Measurements from ENCODE around the gene DKK3.

DKK3 gene

GRCh38 chr11:12007769-12008737 is at the start of gene DKK3:
TSS of gene DKK3 (minus strand) at chr11:12008626. CDS start at chr11:12008582, 44 bp downstream.
- no peak within 1 kb of the TSS for H3K4me3 ChIP-seq (IDR thresholded peaks at IDR 0.05; ENCODE audit: insufficient read depth, low read depth, low read length)
- TF ChIP-seq CTCF (conservative IDR thresholded peaks at IDR 0.05; ENCODE audit: low read depth, low read length), result no peak

GRCh38 chr11:12057299-12057980 is 49.0 kb upstream of the DKK3 start:
- no peak for TF ChIP-seq CTCF (conservative IDR thresholded peaks at IDR 0.05; ENCODE audit: low read depth, low read length)
- Histone ChIP-seq H3K4me1 (ENCODE audit: low read depth, poor library complexity, severe bottlenecking) (peaks cover 14% of the 10 kb centered on the region), H3K27ac (no peak overlapping the region), H3K9ac (no peak overlapping the region), H2AFZ (ENCODE audit: low read depth) (no peak overlapping the region), H3K36me3 (ENCODE audit: insufficient read depth) (no peaks in the 10 kb centered on the region), H3K4me2 (no peak overlapping the region), H3K4me3 (IDR thresholded peaks at IDR 0.05; ENCODE audit: insufficient read depth, low read depth, low read length) (no peak overlapping the region), H4K20me1 (ENCODE audit: insufficient read depth) (no peaks in the 10 kb centered on the region), H3K27me3 (ENCODE audit: insufficient read depth, low read depth) (no peaks in the 10 kb centered on the region), H3K79me2 (ENCODE audit: insufficient read depth, low read depth) (no peaks in the 10 kb centered on the region)

More at GRCh38 chr11:12007769-12008737, at the start of gene DKK3:
- Histone ChIP-seq H3K4me1 (ENCODE audit: low read depth, poor library complexity, severe bottlenecking) (no peaks in the 10 kb centered on the region), H3K9ac (no peak within 1 kb of the TSS), H3K79me2 (ENCODE audit: insufficient read depth, low read depth) (no peaks in the 10 kb centered on the region), H3K27ac (no peak within 1 kb of the TSS), H3K27me3 (ENCODE audit: insufficient read depth, low read depth) (no peaks in the 10 kb centered on the region), H2AFZ (ENCODE audit: low read depth) (no peak within 1 kb of the TSS), H3K36me3 (ENCODE audit: insufficient read depth) (no peaks in the 10 kb centered on the region), H3K4me2 (no peak within 1 kb of the TSS), H4K20me1 (ENCODE audit: insufficient read depth) (no peaks in the 10 kb centered on the region)

DNA sequence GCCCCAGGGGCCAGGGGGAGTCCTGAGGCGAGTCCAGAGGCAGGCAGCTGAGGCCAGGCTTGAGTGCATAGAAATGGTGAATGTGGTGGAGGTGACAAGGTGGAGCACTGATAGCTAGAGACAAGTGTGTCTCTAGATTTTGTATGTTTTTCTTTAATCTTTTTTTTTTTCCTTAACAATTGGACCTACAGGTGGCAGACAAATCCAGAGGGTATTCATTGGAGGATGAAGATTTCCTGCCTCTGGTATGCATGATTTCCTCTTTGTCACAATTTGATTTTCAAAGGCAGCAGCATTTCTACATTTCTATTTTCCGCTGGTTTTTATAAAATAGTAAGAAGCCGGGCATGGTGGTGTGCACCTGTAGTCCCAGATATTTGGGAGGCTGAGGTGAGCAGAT is 47.7 kb upstream of the DKK3 start:
- peaks cover 1% of the 10 kb centered on the region for H3K4me1 ChIP-seq (ENCODE audit: low read depth, poor library complexity, severe bottlenecking)
- no peak overlapping the region for H3K9ac ChIP-seq
- H4K20me1 ChIP-seq (ENCODE audit: insufficient read depth), result no peaks in the 10 kb centered on the region
- no peak overlapping the region for H2AFZ ChIP-seq (ENCODE audit: low read depth)
- no peak overlapping the region for H3K27ac ChIP-seq
- no peaks in the 10 kb centered on the region for H3K36me3 ChIP-seq (ENCODE audit: insufficient read depth)
- H3K4me3 ChIP-seq (IDR thresholded peaks at IDR 0.05; ENCODE audit: insufficient read depth, low read depth, low read length), result no peak overlapping the region
- no peak for TF ChIP-seq CTCF (conservative IDR thresholded peaks at IDR 0.05; ENCODE audit: low read depth, low read length)
- H3K4me2 ChIP-seq, result no peak overlapping the region
- H3K79me2 ChIP-seq (ENCODE audit: insufficient read depth, low read depth), result no peaks in the 10 kb centered on the region
- no peaks in the 10 kb centered on the region for H3K27me3 ChIP-seq (ENCODE audit: insufficient read depth, low read depth)

DNA sequence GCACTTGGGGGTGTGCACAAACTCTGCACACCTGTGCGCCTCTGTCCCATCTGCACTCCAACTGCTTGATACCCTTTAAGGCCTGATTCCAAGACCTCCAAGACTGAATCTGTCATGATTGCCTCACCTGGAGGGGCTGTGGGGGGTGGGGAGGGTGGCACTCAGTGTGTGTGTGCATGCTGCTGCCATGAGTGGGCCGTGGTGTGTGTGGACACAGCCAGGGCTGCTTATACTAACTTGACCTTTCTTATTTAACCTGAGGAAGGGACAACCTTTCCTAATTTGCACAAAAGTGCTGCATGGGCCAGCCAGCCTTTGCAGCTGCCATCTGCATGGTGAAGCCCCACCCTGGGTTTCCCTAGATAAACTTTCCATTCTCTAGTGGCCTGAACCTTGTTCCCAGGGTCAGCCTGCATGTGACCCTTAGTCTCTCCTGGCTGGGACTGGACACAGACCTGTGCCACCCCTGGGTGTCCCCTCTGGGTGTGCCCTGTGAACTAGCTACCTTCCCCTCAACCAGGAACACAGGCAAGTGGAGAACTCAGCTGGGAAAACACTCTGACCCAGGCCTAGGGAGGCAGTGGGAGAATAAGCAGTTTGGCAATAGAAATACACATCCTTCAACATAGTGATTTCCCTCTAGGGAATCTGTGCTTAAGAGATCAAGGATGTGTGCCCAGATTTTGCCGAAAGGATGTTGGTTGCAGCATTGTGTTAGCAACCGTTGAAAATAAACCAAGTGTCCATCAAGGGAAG is 45.4 kb upstream of the DKK3 start:
- no peak overlapping the region for H3K9ac ChIP-seq
- H3K27me3 ChIP-seq (ENCODE audit: insufficient read depth, low read depth), result no peaks in the 10 kb centered on the region
- no peak overlapping the region for H3K4me2 ChIP-seq
- H3K4me1 ChIP-seq (ENCODE audit: low read depth, poor library complexity, severe bottlenecking), result no peaks in the 10 kb centered on the region
- no peak for TF ChIP-seq CTCF (conservative IDR thresholded peaks at IDR 0.05; ENCODE audit: low read depth, low read length)
- no peaks in the 10 kb centered on the region for H3K36me3 ChIP-seq (ENCODE audit: insufficient read depth)
- no peaks in the 10 kb centered on the region for H3K79me2 ChIP-seq (ENCODE audit: insufficient read depth, low read depth)
- no peaks in the 10 kb centered on the region for H4K20me1 ChIP-seq (ENCODE audit: insufficient read depth)
- H2AFZ ChIP-seq (ENCODE audit: low read depth), result no peak overlapping the region
- no peak overlapping the region for H3K27ac ChIP-seq
- H3K4me3 ChIP-seq (IDR thresholded peaks at IDR 0.05; ENCODE audit: insufficient read depth, low read depth, low read length), result no peak overlapping the region
